ENCODE measurements around the gene DNM1. TPM values are rescaled to one million over a fixed set of nuclear protein-coding genes. Genes with fewer than 3 reads are reported as not detected.

The DNM1 gene
- total RNA-seq, 1 donor from 2014 or later = 34.1 TPM

DNA sequence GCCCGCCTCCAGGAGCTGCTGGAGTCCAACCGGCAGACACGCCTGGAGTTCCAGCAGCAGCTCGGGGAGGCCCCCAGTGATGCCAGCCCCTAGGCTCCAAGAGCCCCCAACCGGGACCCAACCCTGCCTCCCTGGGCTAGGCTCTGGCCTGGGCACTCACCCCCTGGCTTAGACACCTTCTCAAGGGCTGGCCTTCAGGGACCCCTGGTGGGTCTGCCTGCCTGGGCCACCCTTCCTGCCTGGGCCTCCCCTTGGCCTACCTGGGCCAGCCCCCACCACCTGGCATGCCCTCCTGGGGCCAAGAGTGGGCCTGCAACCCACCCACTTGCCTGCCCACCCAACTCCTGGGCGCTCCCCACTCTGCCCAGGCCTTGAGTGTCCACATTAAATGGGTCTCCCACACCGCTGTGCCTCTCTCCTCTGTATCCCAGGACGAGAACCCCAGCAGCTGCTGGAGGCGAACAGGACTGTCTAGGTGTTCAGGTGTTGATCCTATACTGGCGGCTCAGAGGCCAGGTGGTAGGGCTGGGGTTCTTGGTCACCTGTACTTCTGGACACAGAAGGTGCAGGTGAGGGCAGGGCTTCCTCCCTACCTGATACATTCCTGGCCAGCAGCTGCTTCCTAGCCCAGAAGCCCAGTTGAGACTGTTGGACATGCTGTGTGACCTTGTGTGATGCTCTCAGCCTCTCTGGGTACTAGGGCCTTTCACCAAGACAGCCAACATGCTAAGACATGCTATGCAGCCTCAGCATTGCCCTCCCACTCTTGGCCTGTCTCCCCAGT is 39.5 kb upstream of the DNM1 start:
- H3K36me3 Mint-ChIP-seq (ENCODE audit: insufficient read depth) = peaks cover 17% of the 10 kb centered on the region
- H3K9me3 Mint-ChIP-seq (ENCODE audit: low read depth) = no peaks in the 10 kb centered on the region
- peaks cover 4% of the 10 kb centered on the region for H3K4me1 Mint-ChIP-seq (ENCODE audit: low read depth)
- H3K27ac Mint-ChIP-seq = no peak overlapping the region
- DNase-seq (ENCODE audit: low spot score, unreplicated experiment) = no peak
- TF ChIP-seq, protein P1, sequence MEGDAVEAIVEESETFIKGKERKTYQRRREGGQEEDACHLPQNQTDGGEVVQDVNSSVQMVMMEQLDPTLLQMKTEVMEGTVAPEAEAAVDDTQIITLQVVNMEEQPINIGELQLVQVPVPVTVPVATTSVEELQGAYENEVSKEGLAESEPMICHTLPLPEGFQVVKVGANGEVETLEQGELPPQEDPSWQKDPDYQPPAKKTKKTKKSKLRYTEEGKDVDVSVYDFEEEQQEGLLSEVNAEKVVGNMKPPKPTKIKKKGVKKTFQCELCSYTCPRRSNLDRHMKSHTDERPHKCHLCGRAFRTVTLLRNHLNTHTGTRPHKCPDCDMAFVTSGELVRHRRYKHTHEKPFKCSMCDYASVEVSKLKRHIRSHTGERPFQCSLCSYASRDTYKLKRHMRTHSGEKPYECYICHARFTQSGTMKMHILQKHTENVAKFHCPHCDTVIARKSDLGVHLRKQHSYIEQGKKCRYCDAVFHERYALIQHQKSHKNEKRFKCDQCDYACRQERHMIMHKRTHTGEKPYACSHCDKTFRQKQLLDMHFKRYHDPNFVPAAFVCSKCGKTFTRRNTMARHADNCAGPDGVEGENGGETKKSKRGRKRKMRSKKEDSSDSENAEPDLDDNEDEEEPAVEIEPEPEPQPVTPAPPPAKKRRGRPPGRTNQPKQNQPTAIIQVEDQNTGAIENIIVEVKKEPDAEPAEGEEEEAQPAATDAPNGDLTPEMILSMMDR (IDR thresholded peaks at IDR 0.05; ENCODE audit: unreplicated experiment) = no peak
- H3K27me3 Mint-ChIP-seq = no peaks in the 10 kb centered on the region
- H3K4me3 Mint-ChIP-seq (ENCODE audit: low read depth) = no peak overlapping the region

DNA sequence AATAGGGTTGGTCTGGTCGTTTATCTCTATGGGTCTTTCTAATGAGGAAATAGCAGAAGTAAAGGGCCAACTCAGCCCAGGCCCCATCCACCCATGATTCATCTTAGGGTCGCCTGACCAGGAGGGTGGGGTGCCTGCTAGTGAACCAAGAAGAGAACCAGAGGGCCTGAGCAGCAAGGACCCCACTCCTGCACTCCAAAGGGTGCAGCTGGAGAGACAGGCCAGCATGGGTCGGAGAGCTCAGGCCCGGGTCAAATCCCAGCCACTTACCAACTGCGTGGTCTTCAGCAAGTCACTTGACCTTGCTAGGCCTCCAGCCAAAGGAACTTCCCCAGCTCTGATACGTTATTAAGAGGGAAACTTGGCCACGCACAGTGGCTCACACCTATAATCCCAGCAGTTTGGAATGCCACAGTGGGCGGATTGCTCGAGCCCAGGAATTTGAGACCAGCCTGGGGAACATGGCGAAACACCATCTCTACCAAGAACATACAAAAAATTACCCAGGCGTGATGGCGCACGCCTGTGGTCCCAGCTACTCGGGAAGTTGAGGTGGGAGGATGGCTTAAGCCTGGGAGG is 38.8 kb upstream of the DNM1 start:
- no peak overlapping the region for H3K4me3 Mint-ChIP-seq (ENCODE audit: low read depth)
- H3K4me1 Mint-ChIP-seq (ENCODE audit: low read depth) = peaks cover 4% of the 10 kb centered on the region
- H3K27ac Mint-ChIP-seq = no peak overlapping the region
- peaks cover 18% of the 10 kb centered on the region for H3K36me3 Mint-ChIP-seq (ENCODE audit: insufficient read depth)
- TF ChIP-seq, protein P1 (IDR thresholded peaks at IDR 0.05; ENCODE audit: unreplicated experiment) = no peak
- H3K27me3 Mint-ChIP-seq = no peaks in the 10 kb centered on the region
- H3K9me3 Mint-ChIP-seq (ENCODE audit: low read depth) = no peaks in the 10 kb centered on the region
- no peak for DNase-seq (ENCODE audit: low spot score, unreplicated experiment)

DNA sequence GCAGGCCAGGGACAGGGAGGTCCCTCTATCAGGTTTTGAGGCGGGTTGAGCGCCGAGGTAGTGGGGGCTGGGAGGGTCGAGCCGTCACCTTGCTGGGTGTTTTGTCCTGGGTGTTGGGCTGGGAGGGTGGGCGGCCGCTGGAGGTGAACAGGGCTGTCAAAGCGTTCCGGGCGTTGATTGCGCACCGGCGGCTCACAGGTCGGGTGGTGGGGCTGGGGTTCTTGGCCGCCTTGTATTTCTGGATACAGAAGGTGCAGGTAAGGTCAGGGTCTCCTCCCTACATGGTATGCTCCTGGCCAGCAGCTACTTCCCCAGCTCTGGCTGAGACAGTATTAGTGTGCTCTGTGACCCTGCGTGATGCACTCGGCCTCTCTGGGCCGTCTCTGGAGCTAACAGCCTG is 37.0 kb upstream of the DNM1 start:
- TF ChIP-seq, protein P1 (IDR thresholded peaks at IDR 0.05; ENCODE audit: unreplicated experiment) = no peak
- peaks cover 19% of the 10 kb centered on the region for H3K36me3 Mint-ChIP-seq (ENCODE audit: insufficient read depth)
- H3K27me3 Mint-ChIP-seq = no peaks in the 10 kb centered on the region
- H3K27ac Mint-ChIP-seq = no peak overlapping the region
- no peak overlapping the region for H3K4me3 Mint-ChIP-seq (ENCODE audit: low read depth)
- no peak for DNase-seq (ENCODE audit: low spot score, unreplicated experiment)
- H3K9me3 Mint-ChIP-seq (ENCODE audit: low read depth) = no peaks in the 10 kb centered on the region
- H3K4me1 Mint-ChIP-seq (ENCODE audit: low read depth) = peaks cover 1% of the 10 kb centered on the region

DNA sequence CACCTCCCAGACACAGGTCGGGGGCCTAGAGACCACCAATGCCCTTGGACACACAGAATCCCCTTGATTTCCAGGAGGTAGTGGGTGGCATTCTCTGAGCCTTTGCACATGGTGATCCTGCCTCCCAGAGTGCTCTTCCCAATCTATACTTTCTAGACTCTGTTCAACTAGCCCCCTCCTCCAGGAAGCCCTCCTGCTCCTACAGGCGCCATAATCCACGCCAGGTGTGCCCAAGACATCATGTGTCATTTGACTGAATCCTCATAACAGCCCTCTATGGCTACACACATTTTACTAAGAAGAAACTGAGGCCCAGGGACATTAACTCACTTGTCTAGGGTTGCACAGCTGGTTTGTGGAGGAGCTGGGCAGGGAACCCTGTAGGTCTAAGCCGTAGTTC is 36.0 kb upstream of the DNM1 start:
- Mint-ChIP-seq H3K9me3 (ENCODE audit: low read depth) (no peaks in the 10 kb centered on the region), H3K4me1 (ENCODE audit: low read depth) (no peaks in the 10 kb centered on the region), H3K36me3 (ENCODE audit: insufficient read depth) (peaks cover 19% of the 10 kb centered on the region), H3K27ac (no peak overlapping the region), H3K4me3 (ENCODE audit: low read depth) (no peak overlapping the region), H3K27me3 (no peaks in the 10 kb centered on the region)
- TF ChIP-seq, protein P1 (IDR thresholded peaks at IDR 0.05; ENCODE audit: unreplicated experiment) = no peak
- no peak for DNase-seq (ENCODE audit: low spot score, unreplicated experiment)

DNA sequence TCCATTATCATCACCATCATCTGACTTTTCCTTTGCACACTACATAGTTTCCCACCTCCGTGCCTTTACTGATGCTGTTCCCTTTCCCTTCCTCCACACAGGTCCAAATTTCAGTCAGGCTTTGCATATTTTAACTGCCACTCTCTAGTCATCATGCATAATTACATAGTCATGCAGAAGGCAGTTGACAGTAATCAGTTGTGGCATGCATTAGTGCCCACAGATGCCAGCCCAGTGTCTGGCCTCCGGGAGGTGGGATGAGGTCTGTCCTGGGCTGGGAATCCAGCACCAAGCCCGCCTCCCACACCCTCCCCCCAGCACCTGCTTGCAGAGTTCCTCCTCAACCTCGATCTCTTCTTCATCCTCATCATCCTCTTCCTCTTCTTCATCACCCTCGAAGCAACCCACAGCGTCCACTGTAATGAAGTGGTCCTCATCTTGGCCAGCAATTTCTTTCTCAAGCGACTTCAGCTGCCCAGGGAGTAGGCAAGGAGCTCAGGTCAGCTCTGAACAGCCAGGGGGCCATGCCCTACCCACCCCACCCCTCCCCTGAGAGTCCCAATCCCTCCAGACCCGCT is 34.4 kb upstream of the DNM1 start:
- Mint-ChIP-seq H3K4me1 (ENCODE audit: low read depth) (no peaks in the 10 kb centered on the region), H3K4me3 (ENCODE audit: low read depth) (no peak overlapping the region), H3K27me3 (no peaks in the 10 kb centered on the region), H3K27ac (no peak overlapping the region), H3K9me3 (ENCODE audit: low read depth) (no peaks in the 10 kb centered on the region), H3K36me3 (ENCODE audit: insufficient read depth) (peaks cover 13% of the 10 kb centered on the region)
- no peak for DNase-seq (ENCODE audit: low spot score, unreplicated experiment)
- TF ChIP-seq, protein P1 (IDR thresholded peaks at IDR 0.05; ENCODE audit: unreplicated experiment) = no peak

Measured in progenitor cell of endocrine pancreas (in vitro differentiated cells).